IMR-90 (cell line): ENCODE data around the gene RTP5. TPM values are rescaled to one million over a fixed set of nuclear protein-coding genes. Genes with fewer than 3 reads are reported as not detected.
"Not testable (repeated sequence)": the region's sequence is repeated elsewhere in the genome, so short reads cannot be mapped to it uniquely, and the experiment has no call there.

Experiments used
- ATAC-seq: fragments of 200-7000 bp; cut with Tn5 transposase; 2 replicates; pipeline ENCODE4 v1.9.1; 2020; ENCODE audit warnings: low read depth, mild to moderate bottlenecking, moderate library complexity
- BruUV-seq: library from RNA; stranded (reverse); fragments of 400-500 nt; replicated peaks from 2 replicates; lab custom pipeline; 2021; lab: Mats Ljungman, UMichigan
- CTCF ChIA-PET: fragments of 300-600 bp; formaldehyde crosslinking; extraction: SDS; loops from one replicate; lab custom pipeline; 2021; ENCODE audit warnings: antibody characterized with exemption; lab: Yijun Ruan, JAX
- POLR2A ChIA-PET: fragments of 300-600 bp; sonication (Branson Sonifier 250); formaldehyde crosslinking; loops from one replicate; lab custom pipeline; 2022; ENCODE audit warnings: antibody characterized with exemption; ENCODE audit not compliant: unreplicated experiment; lab: Charles Lee
- DNase-seq: peaks from one replicate; pipeline ENCODE4 v3.0.0; 2013
- H2AFZ ChIP-seq: replicated peaks from 2 replicates; pipeline ENCODE3; 2013; ENCODE audit warnings: low read length, mild to moderate bottlenecking; ENCODE audit not compliant: poor library complexity
- H2AK5ac ChIP-seq: 2 replicates; pipeline ENCODE4 v1.6.1; 2013; ENCODE audit warnings: low read depth, low read length, inconsistent platforms
- H2AK9ac ChIP-seq: replicated peaks from 2 replicates; pipeline ENCODE3; 2013; ENCODE audit warnings: mild to moderate bottlenecking, low read depth, low read length, moderate library complexity; ENCODE audit not compliant: poor library complexity
- H2BK120ac ChIP-seq: 2 replicates; pipeline ENCODE4 v1.6.1; 2013; ENCODE audit warnings: low read depth, low read length, inconsistent platforms
- H2BK15ac ChIP-seq: 3 replicates; pipeline ENCODE4 v1.6.1; 2013; ENCODE audit warnings: low read depth, low read length, inconsistent platforms
- H2BK20ac ChIP-seq: 2 replicates; pipeline ENCODE4 v1.6.1; 2013; ENCODE audit warnings: low read depth, mild to moderate bottlenecking, inconsistent platforms, low read length, moderate library complexity
- H2BK5ac ChIP-seq: 2 replicates; pipeline ENCODE4 v1.6.1; 2013; ENCODE audit warnings: mild to moderate bottlenecking, low read depth, low read length, inconsistent platforms; ENCODE audit not compliant: poor library complexity, severe bottlenecking
- H3K14ac ChIP-seq: replicated peaks from 2 replicates; pipeline ENCODE4 v1.6.1; 2013; ENCODE audit warnings: low read depth, low read length, inconsistent platforms
- H3K18ac ChIP-seq: 2 replicates; pipeline ENCODE4 v1.6.1; 2013; ENCODE audit warnings: low read depth, low read length, control low read depth
- H3K23ac ChIP-seq: 2 replicates; pipeline ENCODE4 v1.6.1; 2013; ENCODE audit warnings: low read depth, low read length, inconsistent platforms
- H3K27ac ChIP-seq: 2 replicates; pipeline ENCODE4 v1.5.1; 2013; ENCODE audit warnings: mild to moderate bottlenecking, control low read depth, low read length; ENCODE audit not compliant: insufficient read depth
- H3K27me3 ChIP-seq: 2 replicates; pipeline ENCODE4 v1.6.1; 2013; ENCODE audit warnings: low read length; ENCODE audit not compliant: control insufficient read depth, insufficient read depth
- H3K36me3 ChIP-seq: 2 replicates; pipeline ENCODE4 v1.6.1; 2013; ENCODE audit warnings: low read length, mixed read lengths; ENCODE audit not compliant: control insufficient read depth, insufficient read depth
- H3K4ac ChIP-seq: 2 replicates; pipeline ENCODE4 v1.6.1; 2013; ENCODE audit warnings: low read depth, low read length, inconsistent platforms
- H3K4me1 ChIP-seq: 2 replicates; pipeline ENCODE4 v1.6.1; 2013; ENCODE audit warnings: low read length, mixed read lengths; ENCODE audit not compliant: control insufficient read depth, insufficient read depth
- H3K4me2 ChIP-seq: 2 replicates; pipeline ENCODE4 v1.6.1; 2013; ENCODE audit warnings: low read depth, mild to moderate bottlenecking, control low read depth, low read length, moderate library complexity
- H3K4me3 ChIP-seq: 2 replicates; pipeline ENCODE4 v1.5.1; 2013; ENCODE audit warnings: low read depth, mild to moderate bottlenecking, control low read depth, low read length, moderate library complexity; ENCODE audit not compliant: insufficient read depth
- H3K56ac ChIP-seq: 2 replicates; pipeline ENCODE4 v1.6.1; 2013; ENCODE audit warnings: low read length, inconsistent platforms; ENCODE audit not compliant: insufficient read depth; ENCODE audit errors: extremely low read depth
- H3K79me1 ChIP-seq, 2 experiments: 2 replicates each; pipeline ENCODE4 v1.6.1; 2013; ENCODE audit warnings: low read length in 2 of 2, inconsistent platforms in 1 of 2, low read depth in 1 of 2
- H3K9ac ChIP-seq: 2 replicates; pipeline ENCODE4 v1.6.1; 2013; ENCODE audit warnings: low read depth, low read length, control low read depth
- H3K9me1 ChIP-seq: 2 replicates; pipeline ENCODE4 v1.6.1; 2013; ENCODE audit warnings: low read length, inconsistent platforms; ENCODE audit not compliant: insufficient read depth
- H3K9me3 ChIP-seq: 2 replicates; pipeline ENCODE4 v1.6.1; 2013; ENCODE audit warnings: low read length; ENCODE audit not compliant: control insufficient read depth, insufficient read depth
- H4K20me1 ChIP-seq: 2 replicates; pipeline ENCODE4 v1.6.1; 2013; ENCODE audit warnings: low read length, inconsistent platforms; ENCODE audit not compliant: insufficient read depth
- H4K5ac ChIP-seq: 2 replicates; pipeline ENCODE4 v1.6.1; 2013; ENCODE audit warnings: mild to moderate bottlenecking, low read depth, low read length, control low read depth
- H4K8ac ChIP-seq, 2 experiments: 2 replicates each; pipeline ENCODE4 v1.6.1; 2013; ENCODE audit warnings: low read depth in 2 of 2, low read length in 2 of 2, control low read depth in 1 of 2, inconsistent platforms in 1 of 2
- H4K91ac ChIP-seq: 2 replicates; pipeline ENCODE4 v1.6.1; 2013; ENCODE audit warnings: low read depth, low read length, inconsistent platforms; ENCODE audit not compliant: insufficient read depth
- MAFK ChIP-seq: IDR thresholded peaks from 2 replicates; pipeline ENCODE4 v1.6.1; 2012; ENCODE audit warnings: low read depth, low read length, improper control_type of control experiment
- MXI1 ChIP-seq: IDR thresholded peaks from 2 replicates; pipeline ENCODE4 v1.6.1; 2012; ENCODE audit warnings: low read depth, mild to moderate bottlenecking, low read length, moderate library complexity, borderline replicate concordance
- RFX5 ChIP-seq: IDR thresholded peaks from 2 replicates; pipeline ENCODE4 v1.8.0; 2012; ENCODE audit warnings: low read depth, mild to moderate bottlenecking, low read length, moderate library complexity
- WGBS, 2 experiments: methylation state at CpG; one replicate each; pipeline versions ENCODE4 v1.1.5 to v1.1.7; 2013; ENCODE audit warnings: missing lambda C conversion rate in 2 of 2; ENCODE audit not compliant: insufficient read length in 1 of 2; ENCODE audit errors: extremely low coverage in 2 of 2; 5-methylcytosine and 5-hydroxymethylcytosine counted together
- dilution Hi-C: fragments of 300-500 bp; cut with HindIII; formaldehyde crosslinking; loops from one replicate; pipeline ENCODE4 v1.14.3; 2018; ENCODE audit warnings: low sequenced_read_pairs; ENCODE audit not compliant: unreplicated experiment
- in situ Hi-C: fragments of 300-500 bp; cut with MboI; formaldehyde crosslinking; loops from 3 replicates; pipeline ENCODE4 v1.14.3; 2019; ENCODE audit warnings: low sequenced_read_pairs, inconsistent platforms, mixed read lengths
- intact Hi-C: fragments of 100-400 bp; cut with micrococcal nuclease; formaldehyde crosslinking; loops from 2 replicates; pipeline ENCODE4 v1.10.0; 2022
- polyA plus RNA-seq, 3 experiments: library from polyadenylated mRNA; depleted of rRNA; stranded (reverse); fragments of >200 nt; gene quantifications; 2 replicates each; pipeline ENCODE4 v1.2.3, GENCODE V29; 2012; ENCODE audit warnings: low replicate concordance in 1 of 3
- total RNA-seq: library from RNA; depleted of rRNA; stranded (reverse); fragments of >200 nt; gene quantifications from 2 replicates; pipeline ENCODE4 v1.2.3, GENCODE V29; 2012

Gene RTP5
- total and polyA plus RNA-seq, 2 of the 4 experiments (the other 2 are of a cell fraction): not detected

DNA sequence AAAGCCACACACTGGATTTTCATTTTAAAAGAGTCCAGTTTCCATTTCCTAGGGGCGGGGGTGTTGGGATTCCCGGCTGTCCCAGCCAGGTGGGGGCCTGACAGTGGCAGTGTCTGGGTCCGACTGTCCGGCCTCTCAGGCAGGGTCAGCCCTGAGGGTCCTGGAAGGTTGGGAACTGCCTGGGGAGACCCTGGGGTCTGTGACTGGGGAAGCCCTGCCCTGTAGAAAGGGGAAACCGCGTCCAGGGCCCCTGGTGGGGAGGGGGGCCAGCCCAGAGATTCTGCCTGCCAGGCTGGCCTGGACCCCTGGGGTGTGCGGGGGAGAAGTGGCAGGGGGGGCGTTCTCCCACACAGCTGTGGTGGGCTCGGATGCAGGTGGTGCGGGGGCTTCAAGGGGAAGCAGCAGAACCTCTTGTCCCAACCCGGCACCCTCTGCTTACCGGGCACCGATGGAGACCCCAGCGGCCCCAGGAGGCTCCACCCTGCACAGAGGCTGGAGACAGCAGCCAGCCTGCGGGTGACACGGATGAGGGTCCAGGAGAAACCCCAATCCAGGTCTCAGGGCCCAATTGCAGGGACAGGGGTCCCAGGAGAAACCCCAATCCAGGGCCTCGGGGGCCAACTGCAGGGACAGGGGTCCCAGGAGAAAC, 4.9 kb downstream of the RTP5 start:
- no peak for ATAC-seq
- in situ Hi-C loops: no loop called here

GRCh38 chr2:241875754-241876527, 6.4 kb downstream of the RTP5 start:
- BruUV-seq, H2BK20ac ChIP-seq, H3K36me3 ChIP-seq, H3K9me3 ChIP-seq, H4K5ac ChIP-seq, H3K9me1 ChIP-seq, H2BK120ac ChIP-seq, H2AK5ac ChIP-seq, H3K27ac ChIP-seq, H3K79me1 ChIP-seq, CTCF ChIA-PET, H3K4me2 ChIP-seq, H3K4ac ChIP-seq, H2AK9ac ChIP-seq, H3K9ac ChIP-seq, dilution Hi-C loops, DNase-seq, H3K23ac ChIP-seq, POLR2A ChIA-PET, H2BK5ac ChIP-seq, H3K4me1 ChIP-seq, H3K27me3 ChIP-seq, H4K20me1 ChIP-seq, H4K8ac ChIP-seq, H4K91ac ChIP-seq, H2AFZ ChIP-seq, ATAC-seq, H3K4me3 ChIP-seq, H3K18ac ChIP-seq, H3K14ac ChIP-seq, H3K56ac ChIP-seq, H2BK15ac ChIP-seq: not testable (repeated sequence)
- intact Hi-C loops (loop anchor here (10.0 kb wide), 1 partner anchor 171 kb away; the partner anchor contains the start of gene ING5), in situ Hi-C loops (loop anchor here (5.0 kb wide), 1 partner anchor 209 kb away; no protein-coding TSS in a partner anchor)
- 77% methylated on average over 3 of the region's 22 CpGs; no CpG with 5 or more reads in 1 of the 2 experiments for WGBS, 2 experiments

More for the DNA sequence above, 4.9 kb downstream of the RTP5 start:
- no peaks in the 10 kb centered on the region for H3K4me1 ChIP-seq
- H4K91ac ChIP-seq: no peak overlapping the region
- no peak overlapping the region for H4K5ac ChIP-seq
- H3K9me3 ChIP-seq: no peaks in the 10 kb centered on the region
- dilution Hi-C loops: no loop called here
- POLR2A ChIA-PET: no interaction called here
- no peaks in the 10 kb centered on the region for H3K79me1 ChIP-seq
- H2AK9ac ChIP-seq: no peak overlapping the region
- WGBS, 2 experiments: 93% methylated on average over 12 of the region's 17 CpGs; no CpG with 5 or more reads in 1 of the 2 experiments
- H4K8ac ChIP-seq: no peak overlapping the region
- no peak overlapping the region for H3K18ac ChIP-seq
- no peak overlapping the region for H3K4me3 ChIP-seq
- no peak overlapping the region for H2BK120ac ChIP-seq
- DNase-seq: no peak
- no peak overlapping the region for H3K56ac ChIP-seq
- BruUV-seq: no TSS peak
- no peak overlapping the region for H2BK20ac ChIP-seq
- intact Hi-C loops: loop anchor here (10.0 kb wide), 1 partner anchor 170 kb away; the partner anchor contains the start of gene ING5
- no peaks in the 10 kb centered on the region for H3K9me1 ChIP-seq
- no peak overlapping the region for H3K9ac ChIP-seq
- H3K23ac ChIP-seq: no peak overlapping the region
- H2AFZ ChIP-seq: no peak overlapping the region
- no peak overlapping the region for H2AK5ac ChIP-seq
- no peak overlapping the region for H2BK15ac ChIP-seq
- H3K27me3 ChIP-seq: peaks cover 10% of the 10 kb centered on the region; the same call in 1 of the 2 replicates
- no peak overlapping the region for H3K27ac ChIP-seq
- no peak overlapping the region for H3K4ac ChIP-seq
- H3K36me3 ChIP-seq: no peaks in the 10 kb centered on the region
- CTCF ChIA-PET: no interaction called here
- no peak overlapping the region for H2BK5ac ChIP-seq
- no peak overlapping the region for H3K4me2 ChIP-seq
- no peak for TF ChIP-seq RFX5
- TF ChIP-seq MXI1: no peak
- TF ChIP-seq MAFK: no peak
- no peak overlapping the region for H3K14ac ChIP-seq
- H4K20me1 ChIP-seq: no peaks in the 10 kb centered on the region
